B cell (primary cell): ENCODE data around the gene PNKP. TPM values are rescaled to one million over a fixed set of nuclear protein-coding genes. Genes with fewer than 3 reads are reported as not detected.
A peak's percentile ranks its signal among the peaks of the same experiment; 100 is the strongest.

Experiments used
- ATAC-seq: fragments of 200-7000 bp; cut with Tn5 transposase; one replicate; pipeline ENCODE4 v1.10.0; 2021; ENCODE audit warnings: low read depth, mild to moderate bottlenecking, moderate number of reproducible peaks, moderate library complexity
- CTCF ChIA-PET: fragments of 350-600 bp; sonication (Branson Sonifier 250); formaldehyde crosslinking; loops from one replicate; lab custom pipeline; 2021; ENCODE audit warnings: antibody characterized with exemption, inconsistent platforms; lab: Charles Lee
- POLR2A ChIA-PET: fragments of 350-600 bp; sonication (Branson Sonifier 250); formaldehyde crosslinking; loops from one replicate; lab custom pipeline; 2021; ENCODE audit warnings: antibody characterized with exemption; lab: Charles Lee
- DNase-seq: peaks from one replicate; pipeline ENCODE4 v3.0.0; 2013
- H2AFZ ChIP-seq: 2 replicates; pipeline ENCODE4 v1.6.1; 2012; ENCODE audit warnings: mild to moderate bottlenecking, low read depth, low read length; ENCODE audit not compliant: insufficient read depth, poor library complexity, severe bottlenecking
- H3K27ac ChIP-seq, 2 donors: 1 replicate in 1 of 2; 2 replicates in 1 of 2; pipeline ENCODE4 v1.5.1; 2012 to 2013; ENCODE audit warnings: low read length in 2 of 2, mild to moderate bottlenecking in 2 of 2, moderate library complexity in 1 of 2
- H3K27me3 ChIP-seq, 4 experiments: fragments of 200-600 bp in 1 of 4; sonication (generic) in 1 of 4; replicated peaks in 1 of 4; 1 replicate in 2 of 4; 2 replicates in 2 of 4; pipeline versions ENCODE4 v1.6.1 to v1.7.0; 2013 to 2016; ENCODE audit warnings: low read length in 3 of 4, mild to moderate bottlenecking in 2 of 4, mixed read lengths in 1 of 4, moderate library complexity in 1 of 4; ENCODE audit not compliant: insufficient read depth in 4 of 4, control insufficient read depth in 3 of 4; ENCODE audit errors: control extremely low read depth in 1 of 4
- H3K36me3 ChIP-seq, 2 experiments: replicated peaks in 1 of 2; 1 replicate in 1 of 2; 2 replicates in 1 of 2; pipeline versions ENCODE4 v1.6.1 to v1.7.1; 2013; ENCODE audit warnings: low read length in 1 of 2; ENCODE audit not compliant: insufficient read depth in 2 of 2, control insufficient read depth in 1 of 2; ENCODE audit errors: control extremely low read depth in 1 of 2, extremely low read depth in 1 of 2
- H3K4me1 ChIP-seq, 2 donors: fragments of 200-600 bp in 1 of 2; sonication (generic) in 1 of 2; 1 replicate in 1 of 2; 2 replicates in 1 of 2; pipeline versions ENCODE4 v1.5.1 to v1.6.1; 2013 to 2017; ENCODE audit warnings: low read length in 2 of 2; ENCODE audit not compliant: control insufficient read depth in 2 of 2, insufficient read depth in 2 of 2
- H3K4me2 ChIP-seq: replicated peaks from 2 replicates; pipeline ENCODE3; 2012; ENCODE audit warnings: mild to moderate bottlenecking, low read depth, low read length; ENCODE audit not compliant: poor library complexity, severe bottlenecking
- H3K4me3 ChIP-seq, 5 experiments: fragments of 200-600 bp in 1 of 5; sonication (generic) in 1 of 5; 1 replicate in 3 of 5; 2 replicates in 2 of 5; pipeline versions ENCODE4 v1.5.1 to v1.7.0; 2011 to 2016; ENCODE audit warnings: low read length in 4 of 5, mild to moderate bottlenecking in 4 of 5, low read depth in 2 of 5, control low read depth in 1 of 5, moderate library complexity in 1 of 5; ENCODE audit not compliant: insufficient read depth in 1 of 5; ENCODE audit errors: control extremely low read depth in 1 of 5, extremely low read depth in 1 of 5
- H3K79me2 ChIP-seq: fragments of 200-600 bp; sonication (generic); one replicate; pipeline ENCODE4 v1.6.0; 2016; ENCODE audit warnings: low read length; ENCODE audit not compliant: control insufficient read depth, insufficient read depth
- H3K9ac ChIP-seq: fragments of 200-600 bp; sonication (generic); 2 replicates; pipeline ENCODE4 v1.6.1; 2017; ENCODE audit warnings: mild to moderate bottlenecking, low read length, moderate library complexity
- H3K9me3 ChIP-seq, 3 donors: one replicate each; pipeline versions ENCODE4 v1.6.1 to v1.7.1; 2013; ENCODE audit warnings: low read length in 2 of 3; ENCODE audit not compliant: control insufficient read depth in 2 of 3, insufficient read depth in 1 of 3; ENCODE audit errors: control extremely low read depth in 1 of 3
- H4K20me1 ChIP-seq: 2 replicates; pipeline ENCODE4 v1.6.0; 2012; ENCODE audit warnings: mild to moderate bottlenecking, low read length; ENCODE audit not compliant: insufficient read depth, control insufficient read depth, poor library complexity, severe bottlenecking
- H3K27ac Mint-ChIP-seq: one replicate; pipeline ENCODE4 v1.8.0; 2021; ENCODE audit warnings: mixed read lengths
- H3K27me3 Mint-ChIP-seq: one replicate; pipeline ENCODE4 v1.8.0; 2021; ENCODE audit warnings: mixed read lengths
- H3K4me1 Mint-ChIP-seq: one replicate; pipeline ENCODE4 v1.8.0; 2021; ENCODE audit warnings: mixed read lengths
- H3K4me3 Mint-ChIP-seq: one replicate; pipeline ENCODE4 v1.8.0; 2021; ENCODE audit warnings: mixed read lengths
- H3K9me3 Mint-ChIP-seq: one replicate; pipeline ENCODE4 v1.8.0; 2022; ENCODE audit warnings: mixed read lengths; ENCODE audit not compliant: insufficient read depth
- EZH2 ChIP-seq: IDR thresholded peaks from 2 replicates; pipeline ENCODE4 v1.6.1; 2012; ENCODE audit warnings: borderline replicate concordance, low read depth, mild to moderate bottlenecking, moderate library complexity, low read length; ENCODE audit not compliant: insufficient read depth, poor library complexity, severe bottlenecking
- WGBS: methylation state at CpG from one replicate; pipeline ENCODE4 v1.1.5; 2013; ENCODE audit warnings: missing lambda C conversion rate; ENCODE audit not compliant: insufficient coverage; 5-methylcytosine and 5-hydroxymethylcytosine counted together
- intact Hi-C: fragments of 100-400 bp; cut with micrococcal nuclease; formaldehyde crosslinking; loops from one replicate; pipeline ENCODE4 v1.10.0; 2022
- polyA plus RNA-seq: library from polyadenylated mRNA; depleted of rRNA; stranded (reverse); fragments of >200 nt; gene quantifications from 2 replicates; pipeline ENCODE4 v1.2.3, GENCODE V29; 2012
- total RNA-seq, 2 donors: library from RNA; stranded (reverse); fragments of 120-200 nt in 1 of 2; gene quantifications; 1 replicate in 1 of 2; 2 replicates in 1 of 2; pipeline versions ENCODE4 v1.2.3 to v1.2.4, GENCODE V29; 2013 to 2022
- TF ChIP-seq, protein P1 (sequence below): fragments of 200-600 bp; IDR thresholded peaks from one replicate; pipeline ENCODE4 v1.8.0; 2022; ENCODE audit warnings: antibody characterized with exemption, mild to moderate bottlenecking

PNKP gene
- total and polyA plus RNA-seq, 2 donors (not counting 1 experiment from before 2014, with no cell fraction given): 173 to 274 TPM

DNA sequence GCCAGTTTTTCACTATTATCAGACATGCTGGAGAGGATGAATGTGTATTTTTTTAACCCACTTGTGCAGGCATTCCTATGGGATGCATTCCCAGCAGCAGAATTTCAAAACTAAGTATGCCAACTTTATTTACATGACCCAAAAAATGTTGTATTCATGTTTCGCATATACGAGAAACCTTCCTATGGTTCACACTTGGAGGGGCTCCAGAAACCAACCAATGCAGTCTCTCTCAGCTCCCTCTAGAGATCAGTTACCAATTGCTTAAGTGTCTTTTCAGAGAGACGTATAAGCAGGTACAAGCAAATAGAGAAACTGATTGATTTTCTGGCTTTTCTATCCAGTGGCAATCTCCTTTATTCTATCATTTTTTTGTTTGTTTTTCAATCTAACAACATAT, 22.0 kb downstream of the PNKP start:
- TF ChIP-seq, protein P1, sequence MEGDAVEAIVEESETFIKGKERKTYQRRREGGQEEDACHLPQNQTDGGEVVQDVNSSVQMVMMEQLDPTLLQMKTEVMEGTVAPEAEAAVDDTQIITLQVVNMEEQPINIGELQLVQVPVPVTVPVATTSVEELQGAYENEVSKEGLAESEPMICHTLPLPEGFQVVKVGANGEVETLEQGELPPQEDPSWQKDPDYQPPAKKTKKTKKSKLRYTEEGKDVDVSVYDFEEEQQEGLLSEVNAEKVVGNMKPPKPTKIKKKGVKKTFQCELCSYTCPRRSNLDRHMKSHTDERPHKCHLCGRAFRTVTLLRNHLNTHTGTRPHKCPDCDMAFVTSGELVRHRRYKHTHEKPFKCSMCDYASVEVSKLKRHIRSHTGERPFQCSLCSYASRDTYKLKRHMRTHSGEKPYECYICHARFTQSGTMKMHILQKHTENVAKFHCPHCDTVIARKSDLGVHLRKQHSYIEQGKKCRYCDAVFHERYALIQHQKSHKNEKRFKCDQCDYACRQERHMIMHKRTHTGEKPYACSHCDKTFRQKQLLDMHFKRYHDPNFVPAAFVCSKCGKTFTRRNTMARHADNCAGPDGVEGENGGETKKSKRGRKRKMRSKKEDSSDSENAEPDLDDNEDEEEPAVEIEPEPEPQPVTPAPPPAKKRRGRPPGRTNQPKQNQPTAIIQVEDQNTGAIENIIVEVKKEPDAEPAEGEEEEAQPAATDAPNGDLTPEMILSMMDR: no peak
- H3K4me1 ChIP-seq: peaks cover 46 to 65% of the 10 kb centered on the region in 2 donors
- no peak overlapping the region for H3K9ac ChIP-seq
- DNase-seq (no peak), ATAC-seq (no peak)
- no peak overlapping the region for H3K4me3 ChIP-seq
- H3K27me3 ChIP-seq: no peaks in the 10 kb centered on the region
- H3K36me3 ChIP-seq: no peaks in the 10 kb centered on the region
- Mint-ChIP-seq H3K27me3 (no peaks in the 10 kb centered on the region), H3K27ac (peak overlapping the region; percentile 84), H3K4me1 (peaks cover 65% of the 10 kb centered on the region), H3K4me3 (peak overlapping the region; percentile 42), H3K9me3 (no peaks in the 10 kb centered on the region)
- H3K27ac ChIP-seq: peak overlapping the region in 1 of 2 donors; percentile 40
- 80% methylated on average over 2 of the region's 3 CpGs for WGBS
- peaks cover 0 to 6% (median 0%) of the 10 kb centered on the region in 3 donors for H3K9me3 ChIP-seq
- POLR2A ChIA-PET: interaction anchor here (1.0 to 2.3 kb wide), 4 partner anchors 8 to 32 kb away, joined by 3 to 13 read pairs (median 5); partner anchors contain the start of genes AKT1S1, FUZ and TBC1D17
- no peak overlapping the region for H2AFZ ChIP-seq
- intact Hi-C loops: no loop called here
- peak overlapping the region; percentile 59 for H3K4me2 ChIP-seq
- peaks cover 10% of the 10 kb centered on the region for H3K79me2 ChIP-seq
- CTCF ChIA-PET: no interaction called here
- no peaks in the 10 kb centered on the region for H4K20me1 ChIP-seq

DNA sequence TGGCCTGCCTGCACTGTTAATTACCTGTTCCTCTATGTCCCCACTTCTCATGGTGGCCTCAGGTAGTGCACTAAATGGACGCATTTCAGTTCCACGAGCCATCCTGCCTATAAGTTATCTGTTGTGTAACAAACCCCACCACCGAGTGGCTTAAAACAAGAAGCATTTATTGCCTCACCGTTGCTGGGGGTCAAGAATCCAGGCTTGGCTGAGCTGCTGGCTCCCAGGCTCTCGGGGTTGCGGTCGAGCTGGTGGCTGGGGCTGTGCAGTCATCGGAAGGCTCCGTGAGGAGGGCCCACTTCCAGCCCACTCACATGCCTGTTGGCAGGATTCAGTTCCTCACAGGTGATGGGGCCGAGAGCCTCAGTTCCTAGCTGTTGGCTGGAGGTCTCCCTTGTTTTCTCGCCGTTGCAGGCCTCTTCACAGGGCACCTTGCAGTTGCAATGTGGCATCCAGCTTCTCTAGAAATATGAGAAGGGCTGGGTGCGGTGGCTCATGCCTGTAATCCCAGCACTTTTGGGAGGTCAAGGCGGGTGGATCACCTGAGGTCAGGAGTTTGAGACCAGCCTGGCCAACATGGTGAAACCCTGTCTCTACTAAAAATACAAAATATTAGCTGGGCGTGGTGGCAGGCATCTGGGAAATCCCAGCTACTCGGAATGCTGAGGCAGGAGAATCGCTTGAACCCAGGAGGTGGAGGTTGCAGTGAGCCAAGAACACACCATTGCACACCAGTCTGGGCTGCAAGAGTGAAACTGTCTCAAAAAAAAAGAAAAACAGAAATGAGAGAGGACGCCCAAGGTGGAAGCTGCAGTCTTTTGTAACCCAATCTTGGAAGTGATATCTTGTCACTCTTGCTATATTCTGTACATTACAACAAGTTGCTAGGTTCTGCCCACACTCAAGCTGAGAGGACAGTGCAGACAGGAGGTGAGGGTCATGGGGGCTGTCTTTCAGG, 23.0 kb downstream of the PNKP start:
- Histone ChIP-seq H3K27me3 (no peaks in the 10 kb centered on the region), H3K4me3 (peak overlapping the region in 3 of 5 experiments; percentile 7 to 52 (median 39)), H3K9me3 (peaks cover 0 to 4% (median 0%) of the 10 kb centered on the region in 3 donors), H3K36me3 (peaks cover 0 to 5% of the 10 kb centered on the region in 2 experiments), H3K4me1 (peaks cover 41 to 57% of the 10 kb centered on the region in 2 donors), H3K79me2 (peaks cover under 1% of the 10 kb centered on the region), H3K27ac (peak overlapping the region; percentile 53 to 61), H3K4me2 (peak overlapping the region; percentile 59), H2AFZ (no peak overlapping the region), H3K9ac (peak overlapping the region; percentile 44), H4K20me1 (no peaks in the 10 kb centered on the region)
- Mint-ChIP-seq H3K4me1 (peaks cover 58% of the 10 kb centered on the region), H3K27me3 (no peaks in the 10 kb centered on the region), H3K4me3 (peak overlapping the region; percentile 78), H3K9me3 (no peaks in the 10 kb centered on the region), H3K27ac (peak overlapping the region; percentile 84)
- no peak for ATAC-seq
- CTCF ChIA-PET: interaction anchor here (0.8 to 1.5 kb wide), 2 partner anchors 14 to 37 kb away, joined by 3 read pairs; no protein-coding TSS in a partner anchor
- WGBS: 78% methylated on average over 14 of the region's 18 CpGs
- no peak for TF ChIP-seq EZH2
- TF ChIP-seq, protein P1: no peak
- POLR2A ChIA-PET: interaction anchor here (0.6 to 2.3 kb wide), 9 partner anchors 9 to 70 kb away, joined by 3 to 23 read pairs (median 6); partner anchors contain the start of genes AKT1S1, FUZ and TBC1D17
- intact Hi-C loops: no loop called here
- peak; percentile 27 for DNase-seq
